Type B pancreatic cell (in vitro differentiated cells): ENCODE data around the gene HIVEP2. TPM values are rescaled to one million over a fixed set of nuclear protein-coding genes. Genes with fewer than 3 reads are reported as not detected.
A peak's percentile ranks its signal among the peaks of the same experiment; 100 is the strongest.

Experiments
- DNase-seq: peaks from one replicate; pipeline ENCODE4 v3.0.0; 2021; ENCODE audit warnings: mixed read lengths; ENCODE audit not compliant: unreplicated experiment; ENCODE audit errors: extremely low spot score
- H3K27ac Mint-ChIP-seq: 2 replicates; pipeline ENCODE4 v1.8.0; 2021; ENCODE audit warnings: mild to moderate bottlenecking, mixed read lengths
- H3K27me3 Mint-ChIP-seq: 2 replicates; pipeline ENCODE4 v1.8.0; 2021; ENCODE audit warnings: mixed read lengths
- H3K36me3 Mint-ChIP-seq: 2 replicates; pipeline ENCODE4 v1.8.0; 2021; ENCODE audit warnings: mixed read lengths
- H3K4me1 Mint-ChIP-seq: one replicate; pipeline ENCODE4 v1.8.0; 2021; ENCODE audit warnings: mixed read lengths; ENCODE audit not compliant: unreplicated experiment
- H3K4me3 Mint-ChIP-seq: 2 replicates; pipeline ENCODE4 v1.8.0; 2021; ENCODE audit warnings: mild to moderate bottlenecking, mixed read lengths
- H3K9me3 Mint-ChIP-seq: 2 replicates; pipeline ENCODE4 v1.8.0; 2021; ENCODE audit warnings: mixed read lengths
- total RNA-seq: library from RNA; stranded (reverse); gene quantifications from 2 replicates; pipeline ENCODE4 v1.2.1, GENCODE V29; 2021; ENCODE audit warnings: low replicate concordance
- TF ChIP-seq, protein P1 (sequence below): fragments of 200-600 bp; sonication (generic); conservative IDR thresholded peaks from 2 replicates; pipeline ENCODE4 v1.5.0; 2021; ENCODE audit warnings: antibody characterized with exemption, mild to moderate bottlenecking

Gene HIVEP2
- total RNA-seq, 1 donor from 2014 or later: 12.3 TPM

DNA sequence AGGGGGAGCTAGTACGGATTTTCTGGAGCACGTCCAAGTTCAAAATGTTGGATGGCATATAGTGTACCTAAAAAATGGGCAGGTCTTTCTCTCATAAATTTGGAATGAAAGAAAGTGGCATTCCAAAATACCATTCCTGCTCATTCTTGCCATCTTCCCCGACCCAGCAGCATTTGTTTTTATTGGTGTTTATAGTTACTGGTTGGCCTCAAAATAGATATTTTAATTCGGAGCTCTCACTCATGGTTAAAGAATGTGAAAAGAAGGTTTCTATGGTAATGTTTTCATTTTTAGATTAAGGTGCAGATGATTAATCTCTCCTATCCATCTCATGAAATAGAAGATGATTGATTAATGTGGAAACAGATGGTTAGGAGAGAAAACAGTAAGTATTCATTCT lies 204.5 kb downstream of the HIVEP2 start:
- Mint-ChIP-seq H3K27ac (no peak overlapping the region), H3K4me3 (no peak overlapping the region), H3K9me3 (no peaks in the 10 kb centered on the region), H3K36me3 (no peaks in the 10 kb centered on the region), H3K4me1 (peaks cover 12% of the 10 kb centered on the region), H3K27me3 (no peaks in the 10 kb centered on the region)
- DNase-seq: no peak
- TF ChIP-seq, protein P1, sequence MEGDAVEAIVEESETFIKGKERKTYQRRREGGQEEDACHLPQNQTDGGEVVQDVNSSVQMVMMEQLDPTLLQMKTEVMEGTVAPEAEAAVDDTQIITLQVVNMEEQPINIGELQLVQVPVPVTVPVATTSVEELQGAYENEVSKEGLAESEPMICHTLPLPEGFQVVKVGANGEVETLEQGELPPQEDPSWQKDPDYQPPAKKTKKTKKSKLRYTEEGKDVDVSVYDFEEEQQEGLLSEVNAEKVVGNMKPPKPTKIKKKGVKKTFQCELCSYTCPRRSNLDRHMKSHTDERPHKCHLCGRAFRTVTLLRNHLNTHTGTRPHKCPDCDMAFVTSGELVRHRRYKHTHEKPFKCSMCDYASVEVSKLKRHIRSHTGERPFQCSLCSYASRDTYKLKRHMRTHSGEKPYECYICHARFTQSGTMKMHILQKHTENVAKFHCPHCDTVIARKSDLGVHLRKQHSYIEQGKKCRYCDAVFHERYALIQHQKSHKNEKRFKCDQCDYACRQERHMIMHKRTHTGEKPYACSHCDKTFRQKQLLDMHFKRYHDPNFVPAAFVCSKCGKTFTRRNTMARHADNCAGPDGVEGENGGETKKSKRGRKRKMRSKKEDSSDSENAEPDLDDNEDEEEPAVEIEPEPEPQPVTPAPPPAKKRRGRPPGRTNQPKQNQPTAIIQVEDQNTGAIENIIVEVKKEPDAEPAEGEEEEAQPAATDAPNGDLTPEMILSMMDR: no peak

DNA sequence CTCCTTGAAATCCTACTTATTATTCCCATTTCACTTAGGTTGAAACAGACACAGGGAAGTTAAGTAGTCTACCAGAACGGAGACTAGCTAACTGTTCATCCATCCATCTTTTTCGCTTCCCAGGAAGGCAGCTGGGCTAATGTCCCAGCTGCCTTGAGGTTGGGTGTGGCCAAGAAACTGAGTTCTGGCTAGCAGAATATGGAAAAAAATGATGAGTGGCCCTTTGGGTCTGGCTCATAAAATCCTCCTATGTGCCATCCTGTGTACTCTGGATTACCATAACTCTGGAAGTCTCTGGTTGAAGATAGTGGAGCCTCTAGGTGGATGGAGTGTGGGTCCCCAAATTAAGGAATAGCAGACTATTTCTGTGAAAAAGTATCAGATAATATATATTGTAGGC lies 206.2 kb downstream of the HIVEP2 start:
- H3K4me1 Mint-ChIP-seq: peaks cover 12% of the 10 kb centered on the region
- H3K27me3 Mint-ChIP-seq: no peaks in the 10 kb centered on the region
- DNase-seq: no peak
- no peak overlapping the region for H3K4me3 Mint-ChIP-seq
- H3K27ac Mint-ChIP-seq: no peak overlapping the region
- no peaks in the 10 kb centered on the region for H3K36me3 Mint-ChIP-seq
- H3K9me3 Mint-ChIP-seq: no peaks in the 10 kb centered on the region
- TF ChIP-seq, protein P1: no peak

DNA sequence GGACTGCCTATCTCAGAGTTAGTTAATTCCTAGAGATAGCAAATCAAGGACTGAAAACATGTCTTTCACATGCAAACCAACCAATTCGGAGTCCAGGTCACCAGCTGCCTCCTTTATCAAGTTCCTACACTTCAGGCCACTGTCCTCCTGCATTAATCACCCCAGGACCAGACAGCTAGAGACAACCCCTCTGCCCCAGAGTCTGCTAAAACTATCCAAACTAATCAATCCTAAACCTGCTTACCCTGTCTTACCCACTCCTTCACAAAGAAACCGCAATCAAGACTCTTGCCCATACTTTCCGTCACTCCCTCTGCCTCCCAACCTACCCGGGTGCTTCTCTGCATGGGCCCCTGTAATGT lies 207.0 kb downstream of the HIVEP2 start:
- Mint-ChIP-seq H3K36me3 (no peaks in the 10 kb centered on the region), H3K27me3 (no peaks in the 10 kb centered on the region), H3K4me1 (peaks cover 12% of the 10 kb centered on the region), H3K9me3 (no peaks in the 10 kb centered on the region), H3K4me3 (no peak overlapping the region), H3K27ac (peak overlapping the region; percentile 75)
- DNase-seq: no peak
- TF ChIP-seq, protein P1: no peak

DNA sequence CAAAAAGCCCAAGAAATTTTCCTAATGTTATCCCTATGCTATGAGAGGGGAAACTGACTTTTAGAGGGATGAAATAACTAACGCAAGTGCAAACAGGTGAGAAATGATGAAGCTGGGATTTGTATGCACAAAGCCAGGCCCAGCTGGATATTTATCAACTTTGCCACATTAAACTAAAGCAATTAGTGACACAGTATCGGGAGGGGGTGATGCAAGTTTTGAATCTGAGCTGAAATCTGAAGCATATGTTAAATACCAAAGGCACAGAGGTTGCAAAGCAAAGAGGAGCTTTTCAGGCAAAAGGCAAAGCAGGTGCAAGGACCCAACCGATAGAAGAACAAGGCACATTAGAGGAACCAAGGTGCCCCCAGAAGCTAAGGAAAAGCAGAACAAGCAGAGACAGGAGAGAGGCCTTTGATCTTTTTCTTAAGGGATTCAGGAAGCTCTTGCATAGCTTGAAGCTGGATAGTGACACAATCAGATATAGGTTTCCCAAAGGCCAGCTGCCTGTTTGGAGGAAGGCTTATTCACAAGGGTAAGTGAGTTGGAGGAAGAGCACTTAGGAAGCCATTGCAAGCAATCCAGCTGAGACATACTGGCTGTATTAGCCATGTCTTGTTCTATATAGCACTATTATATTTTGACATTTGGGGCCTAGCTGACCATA lies 207.5 kb downstream of the HIVEP2 start:
- no peaks in the 10 kb centered on the region for H3K9me3 Mint-ChIP-seq
- H3K36me3 Mint-ChIP-seq: no peaks in the 10 kb centered on the region
- no peak overlapping the region for H3K4me3 Mint-ChIP-seq
- H3K4me1 Mint-ChIP-seq: peaks cover 12% of the 10 kb centered on the region
- TF ChIP-seq, protein P1: no peak
- no peaks in the 10 kb centered on the region for H3K27me3 Mint-ChIP-seq
- DNase-seq: no peak
- H3K27ac Mint-ChIP-seq: peak overlapping the region; percentile 75

DNA sequence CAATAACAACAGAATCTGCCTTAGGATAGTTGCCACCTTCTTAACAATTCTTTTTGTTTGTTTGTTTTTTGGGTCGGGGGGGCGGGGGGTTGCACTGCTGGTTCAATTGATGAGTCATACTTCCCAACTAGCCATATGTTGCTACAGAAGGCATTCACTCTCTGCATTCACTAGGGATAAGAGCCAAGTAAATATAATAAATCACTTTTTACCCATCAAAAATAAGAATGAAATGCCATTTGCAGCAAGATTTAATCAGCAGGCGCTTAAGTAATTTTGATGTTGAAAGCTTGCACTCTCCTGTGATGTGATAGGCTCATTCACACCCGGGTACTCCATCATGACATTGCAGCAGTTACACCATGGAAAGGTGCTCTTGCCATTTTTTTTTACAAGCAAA lies 209.8 kb downstream of the HIVEP2 start:
- no peak for DNase-seq
- Mint-ChIP-seq H3K9me3 (peaks cover 4% of the 10 kb centered on the region), H3K27ac (no peak overlapping the region), H3K36me3 (no peaks in the 10 kb centered on the region), H3K4me1 (peaks cover 12% of the 10 kb centered on the region), H3K27me3 (no peaks in the 10 kb centered on the region), H3K4me3 (no peak overlapping the region)
- TF ChIP-seq, protein P1: no peak
